Measurements from ENCODE around the gene ANKRD33B. TPM values are rescaled to one million over a fixed set of nuclear protein-coding genes. Genes with fewer than 3 reads are reported as not detected.

The ANKRD33B gene
- total and polyA plus RNA-seq, 2 of the 8 experiments (the other 6 are each of a cell fraction or from before 2014, with no cell fraction given), result 6.9 to 20.6 TPM

DNA sequence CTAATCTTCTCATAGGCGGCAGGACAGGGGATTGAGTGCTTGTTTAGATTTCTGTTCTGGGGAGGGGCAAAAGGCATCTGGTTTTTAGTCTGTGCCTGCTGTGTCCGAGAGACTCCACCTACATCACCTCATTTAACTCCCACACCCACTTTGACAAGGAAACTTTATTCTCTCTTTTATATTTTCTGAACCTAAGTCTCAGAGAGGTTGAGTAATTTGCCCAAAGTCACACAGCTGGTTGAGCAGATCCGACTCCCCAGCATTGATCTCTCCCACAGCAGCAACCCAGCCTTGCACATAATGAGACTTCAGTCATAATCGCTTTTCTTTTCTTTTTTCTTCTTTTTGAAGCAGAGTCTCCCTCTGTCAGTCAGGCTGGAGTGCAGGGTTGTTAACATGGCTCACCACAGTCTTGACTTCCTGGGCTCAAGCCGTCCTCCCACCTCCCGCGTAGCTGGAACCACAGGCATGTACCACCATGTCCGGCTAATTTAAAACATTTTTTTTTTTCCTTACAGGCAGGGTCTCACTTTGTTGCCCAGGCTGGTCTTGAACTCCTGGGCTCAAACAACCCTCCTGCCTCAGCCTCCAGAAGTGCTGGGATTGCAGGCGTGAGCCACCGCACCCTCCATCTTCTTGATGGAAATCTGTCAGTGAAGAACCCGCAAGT lies 36.5 kb upstream of the ANKRD33B start:
- Histone ChIP-seq H3K4me3 (ENCODE audit: extremely low read depth in 1 of 4, insufficient read depth in 2 of 4, low read depth in 3 of 4, low read length in 4 of 4) (no peak overlapping the region), H3K23ac (ENCODE audit: insufficient read length) (no peak overlapping the region), H4K5ac (ENCODE audit: insufficient read length, low read depth, low read length) (no peak overlapping the region), H4K20me1 (replicated peaks in 1 of 2; ENCODE audit: control insufficient read depth in 1 of 2, insufficient read depth in 2 of 2, low read length in 2 of 2) (peaks cover 0 to 2% of the 10 kb centered on the region in 2 experiments), H2AFZ (ENCODE audit: low read length) (no peak overlapping the region), H3K23me2 (ENCODE audit: low read depth, low read length) (peaks cover 2% of the 10 kb centered on the region; the same call in 1 of the 2 replicates), H3K4me1 (replicated peaks in 1 of 4; ENCODE audit: control insufficient read depth in 3 of 4, insufficient read depth in 4 of 4, low read length in 3 of 4) (peaks cover 0 to 5% (median 3%) of the 10 kb centered on the region in 4 experiments; a peak in 4 of 7 replicates), H4K8ac (ENCODE audit: extremely low read depth, insufficient read depth, low read length) (no peak overlapping the region), H4K91ac (replicated peaks; ENCODE audit: insufficient read length, low read length) (peak overlapping the region; percentile 51), H2BK5ac (ENCODE audit: low read depth, low read length) (peak overlapping the region; percentile 54; the same call in 1 of the 2 replicates), H3K4ac (replicated peaks; ENCODE audit: insufficient read length, low read depth, low read length) (no peak overlapping the region), H3K14ac (ENCODE audit: insufficient read length) (no peak overlapping the region), H2BK120ac (replicated peaks; ENCODE audit: low read depth, low read length) (peak overlapping the region; percentile 77), H3K4me2 (ENCODE audit: insufficient read depth in 1 of 2, low read depth in 2 of 2, low read length in 2 of 2) (no peak overlapping the region), H3K79me2 (ENCODE audit: control insufficient read depth in 1 of 2, insufficient read depth in 2 of 2, low read length in 2 of 2) (no peaks in the 10 kb centered on the region), H3K56ac (replicated peaks; ENCODE audit: insufficient read length, low read depth, low read length) (no peak overlapping the region), H2BK12ac (ENCODE audit: low read depth, low read length) (no peak overlapping the region; the same call in 1 of the 2 replicates), H3K9ac (replicated peaks in 1 of 4; ENCODE audit: extremely low read depth in 1 of 4, low read depth in 3 of 4, low read length in 3 of 4) (no peak overlapping the region), H2BK15ac (ENCODE audit: low read length) (no peak overlapping the region), H2BK20ac (ENCODE audit: low read length) (peak overlapping the region; percentile 48; the same call in 1 of the 2 replicates), H2AK5ac (ENCODE audit: low read depth, low read length) (no peak overlapping the region), H3K27ac (ENCODE audit: low read depth, low read length) (no peak overlapping the region), H3K18ac (ENCODE audit: extremely low read depth, low read length) (no peak overlapping the region), H3K79me1 (ENCODE audit: low read depth, low read length) (no peaks in the 10 kb centered on the region), H3K27me3 (replicated peaks in 1 of 4; ENCODE audit: control insufficient read depth in 3 of 4, extremely low read depth in 1 of 4, insufficient read depth in 3 of 4, low read length in 3 of 4) (no peaks in the 10 kb centered on the region; a peak in 1 of 7 replicates), H3K36me3 (ENCODE audit: control insufficient read depth in 2 of 4, insufficient read depth in 4 of 4, low read length in 3 of 4) (no peaks in the 10 kb centered on the region), H3K9me3 (ENCODE audit: insufficient read depth in 2 of 2, low read depth in 1 of 2, low read length in 1 of 2) (peaks cover under 1 to 1% of the 10 kb centered on the region in 2 experiments; a peak in 3 of 4 replicates)
- DNase-seq (ENCODE audit: low read depth in 1 of 2, low spot score in 2 of 2), result no peak
- 88% methylated on average over 11 of the region's 11 CpGs; no CpG with 5 or more reads in 1 of the 2 experiments for WGBS, 2 experiments (ENCODE audit: extremely low coverage in 1 of 2, insufficient coverage in 1 of 2, insufficient read length in 1 of 2, insufficient replicate concordance in 2 of 2, low coverage in 1 of 2, low lambda C conversion rate in 2 of 2, missing lambda C conversion rate in 1 of 2)
- ChIA-PET POLR2A (ENCODE audit: partially characterized antibody) (no interaction called here), CTCF (ENCODE audit: partially characterized antibody) (interaction anchor here (0.6 to 1.5 kb wide), 4 partner anchors 11 to 75 kb away, joined by 3 to 4 read pairs (median 3); no protein-coding TSS in a partner anchor)
- FAIRE-seq, result no peak
- no peak for TF ChIP-seq KDM1A (IDR thresholded peaks at IDR 0.05; ENCODE audit: borderline replicate concordance, low read length)
- no peak for TF ChIP-seq YY1 (IDR thresholded peaks at IDR 0.05; ENCODE audit: low read depth, low read length)
- no peak for TF ChIP-seq HDAC6 (IDR thresholded peaks at IDR 0.05; ENCODE audit: low read depth, low read length)
- TF ChIP-seq NANOG (IDR thresholded peaks at IDR 0.05; ENCODE audit: insufficient read depth, low read depth, low read length, poor library complexity, severe bottlenecking), result no peak
- no peak for TF ChIP-seq CHD1 (IDR thresholded peaks at IDR 0.05; ENCODE audit: low read depth, low read length)
- no peak for TF ChIP-seq BCL11A (IDR thresholded peaks at IDR 0.05; ENCODE audit: low read depth in 2 of 2, low read length in 2 of 2)
- no peak for TF ChIP-seq SP4 (IDR thresholded peaks at IDR 0.05; ENCODE audit: low read length)
- no peak for TF ChIP-seq CEBPB (IDR thresholded peaks at IDR 0.05; ENCODE audit: low read depth, low read length)
- no peak for TF ChIP-seq ZNF274 (IDR thresholded peaks at IDR 0.05; ENCODE audit: borderline replicate concordance, extremely low read depth, low read length)
- no peak for TF ChIP-seq PHF8 (conservative IDR thresholded peaks at IDR 0.05; ENCODE audit: low read depth, low read length)
- no peak for TF ChIP-seq EZH2 (IDR thresholded peaks at IDR 0.05; ENCODE audit: low read depth, low read length, severe bottlenecking)
- TF ChIP-seq TAF7 (optimal IDR thresholded peaks at IDR 0.05; ENCODE audit: borderline replicate concordance, low read depth, low read length), result no peak
- TF ChIP-seq BACH1 (IDR thresholded peaks at IDR 0.05; ENCODE audit: low read length), result no peak
